KOPT-K1 (cell line): ENCODE results near the gene RBM20.

Experiments used
- H3K27ac ChIP-seq: fragments of 200-600 bp; sonication (generic); 2 replicates; pipeline ENCODE4 v1.5.1; 2016; ENCODE audit warnings: antibody characterized with exemption, mild to moderate bottlenecking, low read depth, low read length; ENCODE audit not compliant: poor library complexity, severe bottlenecking
- H3K36me3 ChIP-seq: fragments of 200-600 bp; sonication (generic); 2 replicates; pipeline ENCODE4 v1.5.1; 2017; ENCODE audit warnings: antibody characterized with exemption, mild to moderate bottlenecking, low read length, moderate library complexity; ENCODE audit not compliant: insufficient read depth
- H3K9me3 ChIP-seq: fragments of 200-600 bp; sonication (generic); 2 replicates; pipeline ENCODE4 v1.5.1; 2017; ENCODE audit warnings: antibody characterized with exemption, low read length, mild to moderate bottlenecking; ENCODE audit not compliant: insufficient read depth, poor library complexity, severe bottlenecking

The RBM20 gene

GRCh38 chr10:110822712-110823311, 178.7 kb downstream of the RBM20 start:
- Histone ChIP-seq H3K27ac (no peak overlapping the region), H3K9me3 (no peaks in the 10 kb centered on the region), H3K36me3 (no peaks in the 10 kb centered on the region)

GRCh38 chr10:110824152-110824441, 180.0 kb downstream of the RBM20 start:
- Histone ChIP-seq H3K36me3 (no peaks in the 10 kb centered on the region), H3K27ac (no peak overlapping the region), H3K9me3 (no peaks in the 10 kb centered on the region)

GRCh38 chr10:110824660-110825059, 180.5 kb downstream of the RBM20 start:
- no peaks in the 10 kb centered on the region for H3K36me3 ChIP-seq
- H3K27ac ChIP-seq = no peak overlapping the region
- H3K9me3 ChIP-seq = no peaks in the 10 kb centered on the region

- H3K9me3 ChIP-seq = no peaks in the 10 kb centered on the region
- no peaks in the 10 kb centered on the region for H3K36me3 ChIP-seq
- H3K27ac ChIP-seq = no peak overlapping the region
These were observed 181.4 kb downstream of the RBM20 start for GRCh38 chr10:110825508-110825907.

GRCh38 chr10:110827410-110827809, 183.3 kb downstream of the RBM20 start:
- no peaks in the 10 kb centered on the region for H3K9me3 ChIP-seq
- H3K36me3 ChIP-seq = no peaks in the 10 kb centered on the region
- H3K27ac ChIP-seq = no peak overlapping the region

GRCh38 chr10:110827875-110828274, 183.7 kb downstream of the RBM20 start:
- Histone ChIP-seq H3K36me3 (no peaks in the 10 kb centered on the region), H3K9me3 (no peaks in the 10 kb centered on the region)

GRCh38 chr10:110828525-110828924, 184.4 kb downstream of the RBM20 start:
- Histone ChIP-seq H3K9me3 (no peaks in the 10 kb centered on the region), H3K27ac (no peak overlapping the region), H3K36me3 (no peaks in the 10 kb centered on the region)

More at GRCh38 chr10:110827875-110828274, 183.7 kb downstream of the RBM20 start:
- no peak overlapping the region for H3K27ac ChIP-seq

GRCh38 chr10:110829721-110830410, 185.7 kb downstream of the RBM20 start:
- Histone ChIP-seq H3K9me3 (no peaks in the 10 kb centered on the region), H3K36me3 (no peaks in the 10 kb centered on the region)

GRCh38 chr10:110833234-110833940, 189.3 kb downstream of the RBM20 start:
- Histone ChIP-seq H3K9me3 (no peaks in the 10 kb centered on the region), H3K36me3 (no peaks in the 10 kb centered on the region), H3K27ac (no peak overlapping the region)

More at GRCh38 chr10:110829721-110830410, 185.7 kb downstream of the RBM20 start:
- H3K27ac ChIP-seq = no peak overlapping the region

- no peaks in the 10 kb centered on the region for H3K36me3 ChIP-seq
- no peaks in the 10 kb centered on the region for H3K9me3 ChIP-seq
- no peak overlapping the region for H3K27ac ChIP-seq
These were observed 189.9 kb downstream of the RBM20 start for GRCh38 chr10:110833941-110834628.

- no peaks in the 10 kb centered on the region for H3K9me3 ChIP-seq
- H3K36me3 ChIP-seq = no peaks in the 10 kb centered on the region
- no peak overlapping the region for H3K27ac ChIP-seq
These were observed 190.6 kb downstream of the RBM20 start for GRCh38 chr10:110834629-110835301.

- no peaks in the 10 kb centered on the region for H3K36me3 ChIP-seq
- no peak overlapping the region for H3K27ac ChIP-seq
- H3K9me3 ChIP-seq = no peaks in the 10 kb centered on the region
These were observed 191.7 kb downstream of the RBM20 start for GRCh38 chr10:110835841-110836240.

- no peak overlapping the region for H3K27ac ChIP-seq
These were observed 192.6 kb downstream of the RBM20 start for GRCh38 chr10:110836706-110837105.

GRCh38 chr10:110837418-110838171, 193.5 kb downstream of the RBM20 start:
- Histone ChIP-seq H3K9me3 (no peaks in the 10 kb centered on the region), H3K27ac (no peak overlapping the region), H3K36me3 (no peaks in the 10 kb centered on the region)

More at GRCh38 chr10:110836706-110837105, 192.6 kb downstream of the RBM20 start:
- no peaks in the 10 kb centered on the region for H3K9me3 ChIP-seq
- no peaks in the 10 kb centered on the region for H3K36me3 ChIP-seq
